K562 (cell line): ENCODE data around the gene ZC3H10. TPM values are rescaled to one million over a fixed set of nuclear protein-coding genes. Genes with fewer than 3 reads are reported as not detected.
A peak's percentile ranks its signal among the peaks of the same experiment; 100 is the strongest.

Experiments
- ARID3A ChIP-seq: IDR thresholded peaks from 2 replicates; pipeline ENCODE4 v1.6.1; 2012; ENCODE audit warnings: low read depth, low read length, improper control_type of control experiment, borderline replicate concordance
- ARID4B ChIP-seq: sonication (generic); formaldehyde crosslinking; IDR thresholded peaks from 2 replicates; pipeline ENCODE4 v1.8.0; 2022; ENCODE audit warnings: mild to moderate bottlenecking, missing genetic modification reagents
- DACH1 ChIP-seq: fragments of 450-650 bp; IDR thresholded peaks from 2 replicates; pipeline ENCODE4 v1.6.1; 2018; ENCODE audit not compliant: partially characterized antibody
- MTA1 ChIP-seq: fragments of 450-650 bp; IDR thresholded peaks from 2 replicates; pipeline ENCODE4 v1.6.1; 2017; ENCODE audit warnings: borderline replicate concordance
- REST ChIP-seq, 2 experiments: fragments of 450-650 bp; formaldehyde crosslinking in 1 of 2; IDR thresholded peaks; 2 replicates each; pipeline versions ENCODE4 v1.4.0 to v1.6.1; 2014 to 2020; ENCODE audit warnings: mild to moderate bottlenecking in 2 of 2, borderline replicate concordance in 1 of 2, low read depth in 1 of 2
- SAFB2 ChIP-seq: fragments of 200-400 bp; formaldehyde crosslinking; IDR thresholded peaks from 2 replicates; pipeline ENCODE4 v1.6.1; 2018; ENCODE audit warnings: borderline replicate concordance, low read length, low read depth, moderate library complexity; ENCODE audit not compliant: severe bottlenecking
- SMAD1 ChIP-seq: fragments of 150-350 bp; IDR thresholded peaks from 2 replicates; pipeline ENCODE4 v1.6.1; 2014; ENCODE audit warnings: low read length, low read depth; ENCODE audit not compliant: partially characterized antibody
- ZNF584 ChIP-seq: fragments of 200-800 bp; sonication (Bioruptor generic); IDR thresholded peaks from 2 replicates; pipeline ENCODE4 v1.6.1; 2016; ENCODE audit warnings: low read depth, mild to moderate bottlenecking, missing genetic modification characterization, missing compliant biosample characterization
- ZNF699 ChIP-seq: fragments of 250-450 bp; sonication (Bioruptor Pico); IDR thresholded peaks from 2 replicates; pipeline ENCODE4 v1.8.0; 2021; ENCODE audit warnings: mild to moderate bottlenecking, moderate library complexity; ENCODE audit not compliant: insufficient replicate concordance
- polyA plus RNA-seq, 8 experiments: library from polyadenylated mRNA; depleted of rRNA in 4 of 8; stranded (reverse) in 5 of 8; unstranded in 3 of 8; fragments of >200 nt; fragmentation: Nextera tagmentation in 2 of 8; fragmentation: Illumina TruSeq in 1 of 8; extraction: Ambion mirVana in 2 of 8; extraction: Trizol in 1 of 8; gene quantifications; 2 replicates each; pipeline versions ENCODE4 v1.2.1 to v1.2.3, GENCODE V29; 2011 to 2014; ENCODE audit warnings: inconsistent platforms in 1 of 8, missing spikeins in 1 of 8
- total RNA-seq, 7 experiments: library from RNA; depleted of rRNA in 6 of 7; stranded (reverse); fragments of >200 nt in 6 of 7; fragmentation: Illumina TruSeq in 2 of 7; extraction: Trizol in 2 of 7; gene quantifications; 2 replicates each; pipeline versions ENCODE4 v1.2.1 to v1.2.3, GENCODE V29; 2011 to 2021; ENCODE audit warnings: low replicate concordance in 1 of 7

ZC3H10 gene
- total and polyA plus RNA-seq, 9 of the 15 experiments (the other 6 are each of a cell fraction or from before 2014, with no cell fraction given) = 0.31 to 4.1 (median 1.6) TPM

- TF ChIP-seq REST (IDR thresholded peaks at IDR 0.05; ENCODE audit: borderline replicate concordance) = no peak
- TF ChIP-seq REST (CRISPR knock-in tag; IDR thresholded peaks at IDR 0.05; ENCODE audit: low read depth) = no peak
- TF ChIP-seq ZNF699 = no peak
- no peak for TF ChIP-seq ARID3A
- TF ChIP-seq ZNF584 = no peak
- TF ChIP-seq DACH1 = peak; percentile 27
- peak; percentile 23; the same call in 1 of the 2 replicates for TF ChIP-seq MTA1
- TF ChIP-seq ARID4B (CRISPR knock-in tag) = no peak
- no peak for TF ChIP-seq SAFB2
- TF ChIP-seq SMAD1 = no peak
Measured at GRCh38 chr12:56107242-56107641, 10.8 kb upstream of the ZC3H10 start (continued).
